Measurements from ENCODE around the gene MYO18A.
A peak's percentile ranks its signal among the peaks of the same experiment; 100 is the strongest.
"Not testable (repeated sequence)": the region's sequence is repeated elsewhere in the genome, so short reads cannot be mapped to it uniquely, and the experiment has no call there.

MYO18A gene

DNA sequence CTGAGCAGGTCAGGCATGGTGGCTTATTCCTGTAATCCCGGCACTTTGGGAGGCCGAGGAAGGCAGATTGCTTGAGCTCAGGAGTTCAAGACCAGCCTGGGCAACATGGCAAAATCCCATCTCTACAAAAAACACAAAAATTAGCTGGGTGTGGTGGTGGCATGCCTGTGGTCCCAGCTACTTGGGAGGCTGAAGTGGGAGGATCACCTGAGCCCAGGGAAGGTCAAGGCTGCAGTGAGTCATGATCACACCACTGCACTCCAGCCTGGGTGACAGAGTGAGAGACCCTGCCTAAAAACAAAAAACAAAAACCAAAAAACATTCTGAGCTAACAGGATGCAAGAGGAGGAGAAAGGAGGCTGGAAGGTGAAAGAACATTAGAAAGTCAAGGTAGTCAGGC lies 33.0 kb downstream of the MYO18A start:
- not testable (repeated sequence) for DNase-seq

DNA sequence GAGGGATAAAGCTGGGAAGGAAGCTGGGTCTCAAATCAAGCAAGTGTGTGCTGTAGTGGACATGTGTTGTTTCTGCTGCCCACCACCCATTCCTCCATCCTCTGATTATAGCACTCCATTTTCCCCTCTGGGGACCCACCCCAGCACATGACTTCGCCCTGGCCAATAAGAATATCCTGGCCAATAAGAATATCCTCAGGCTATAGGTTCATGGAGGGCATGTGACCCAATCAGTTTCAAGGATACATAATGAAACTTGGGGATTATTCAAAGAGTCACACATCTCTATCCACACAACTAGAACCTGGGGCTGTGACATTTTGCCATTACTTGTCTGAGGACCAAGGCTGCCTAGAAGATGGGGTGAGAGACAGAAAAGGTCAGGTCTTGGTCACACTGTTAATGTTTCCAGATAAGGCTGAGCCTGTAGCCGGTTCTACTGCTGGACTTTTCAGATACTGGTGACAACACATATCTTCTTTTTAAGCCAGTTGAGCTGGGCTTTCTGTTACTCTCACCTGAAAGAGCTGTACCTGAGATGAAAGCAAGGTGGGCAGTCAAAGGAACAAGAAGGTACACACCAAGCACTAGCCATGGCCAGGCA lies 33.7 kb downstream of the MYO18A start:
- DNase-seq: no peak

DNA sequence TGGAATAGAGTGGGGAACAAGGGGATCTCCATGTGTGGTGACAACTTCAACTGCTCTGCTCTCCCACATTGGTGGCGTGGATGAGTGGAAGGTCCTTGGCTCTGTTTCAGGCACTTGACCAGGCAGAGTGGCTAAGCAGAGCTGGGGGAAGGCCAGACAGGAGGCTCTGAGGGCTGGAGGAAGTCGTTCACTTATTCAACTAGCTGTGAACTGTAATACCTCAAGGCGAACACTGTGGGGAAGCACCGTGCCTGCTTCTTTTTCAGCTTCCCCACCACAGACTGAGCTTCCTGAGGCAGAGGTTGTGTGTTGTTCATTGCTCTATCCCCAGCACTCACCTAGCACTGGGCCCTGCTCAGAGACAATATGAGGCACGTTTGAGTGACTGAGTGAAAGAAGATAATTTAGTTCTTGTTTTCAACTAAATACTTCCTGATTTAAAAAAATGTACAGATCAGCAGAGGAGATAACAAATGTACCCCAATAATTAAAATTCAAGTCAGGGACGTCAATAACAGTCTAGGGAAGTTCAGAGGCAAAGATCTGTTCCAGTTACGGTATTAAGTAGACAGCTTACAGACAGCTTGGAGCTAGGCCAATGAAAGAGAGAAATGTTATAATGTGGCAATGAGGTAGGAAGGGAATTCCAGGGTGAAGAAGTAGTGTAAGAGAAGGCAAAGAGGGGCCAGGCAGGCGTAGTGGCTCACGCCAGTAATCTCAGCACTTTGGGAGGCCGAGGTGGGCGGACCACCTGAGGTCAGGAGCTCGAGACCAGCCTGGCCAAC lies 34.7 kb downstream of the MYO18A start:
- DNase-seq: peak; percentile 65

DNA sequence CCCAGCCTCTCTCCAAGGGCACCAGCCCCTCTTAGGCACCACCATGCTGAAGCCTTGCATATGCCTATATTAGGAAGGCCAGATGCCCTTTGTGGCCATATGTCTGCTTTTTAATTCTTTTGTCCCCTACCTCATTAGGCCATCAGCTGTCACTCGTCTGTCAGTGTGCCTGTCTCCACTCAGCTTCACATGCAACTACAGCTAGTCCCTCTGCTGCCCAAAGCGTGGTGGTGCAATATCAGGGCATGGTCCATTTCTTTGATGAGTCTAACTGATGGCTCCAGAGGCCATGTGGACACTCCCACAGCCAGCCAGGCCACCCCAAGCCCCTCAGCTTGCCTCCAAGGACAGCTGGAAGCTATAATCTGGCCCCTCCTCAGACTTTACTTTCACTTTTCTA lies 36.3 kb downstream of the MYO18A start:
- DNase-seq: no peak

DNA sequence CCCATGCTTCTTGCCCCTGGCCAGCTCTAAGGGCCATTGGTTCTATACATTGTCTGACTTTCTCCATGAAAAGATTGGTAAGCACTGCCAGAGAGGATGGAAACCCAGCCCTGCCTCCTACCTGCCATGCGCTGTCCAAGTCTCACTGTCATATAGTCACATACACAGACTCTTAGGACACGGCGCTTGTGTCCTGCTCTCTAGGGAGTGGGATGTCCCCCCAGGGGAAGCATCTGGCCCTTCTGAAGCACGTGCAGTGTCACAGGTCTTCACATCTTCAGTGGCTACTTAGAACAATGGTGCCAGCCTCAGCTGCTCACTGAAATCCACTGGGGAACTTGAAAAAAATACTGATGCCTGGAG lies 38.7 kb downstream of the MYO18A start:
- DNase-seq: no peak

DNA sequence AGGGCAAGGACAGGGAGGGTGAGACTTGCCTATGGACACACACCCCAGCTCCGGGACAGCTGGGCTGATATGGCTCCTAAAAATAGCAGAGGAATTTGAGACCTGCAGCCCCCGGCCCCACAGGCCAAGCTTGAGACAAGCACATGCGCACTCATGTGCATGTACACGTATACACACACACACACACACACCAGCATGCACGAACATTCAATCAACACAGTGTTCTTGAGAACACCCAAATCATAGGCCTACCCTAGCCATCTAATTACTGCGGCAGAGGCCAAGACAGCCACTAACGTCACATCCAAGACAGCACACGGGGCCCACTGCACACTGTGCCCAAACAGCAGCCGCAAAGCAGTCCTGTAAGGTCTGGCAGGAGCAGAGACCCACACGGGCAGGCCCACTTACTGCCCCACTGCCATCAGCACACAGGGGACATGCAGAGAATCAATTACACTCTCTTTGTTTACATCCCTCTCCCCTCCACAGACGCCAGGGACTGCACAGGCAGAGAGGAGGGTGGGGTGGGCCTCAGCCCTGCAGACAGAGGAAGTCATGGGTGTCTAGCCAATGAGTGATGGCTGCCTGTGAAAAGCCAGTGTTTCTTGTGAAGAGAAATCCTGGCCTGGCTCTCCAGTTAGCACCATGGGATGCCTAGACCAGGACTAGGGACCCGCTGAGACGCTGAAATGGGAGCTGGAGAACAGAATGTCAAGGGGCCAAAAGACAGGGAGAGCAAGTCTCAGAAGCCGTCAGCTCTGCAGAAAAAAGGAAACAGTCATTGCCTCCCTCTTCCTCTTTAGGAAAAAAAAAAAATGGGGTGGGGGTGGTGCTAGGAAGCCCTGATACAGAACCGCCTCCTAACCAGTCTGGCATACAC lies 39.3 kb downstream of the MYO18A start:
- DNase-seq: peak; percentile 38

DNA sequence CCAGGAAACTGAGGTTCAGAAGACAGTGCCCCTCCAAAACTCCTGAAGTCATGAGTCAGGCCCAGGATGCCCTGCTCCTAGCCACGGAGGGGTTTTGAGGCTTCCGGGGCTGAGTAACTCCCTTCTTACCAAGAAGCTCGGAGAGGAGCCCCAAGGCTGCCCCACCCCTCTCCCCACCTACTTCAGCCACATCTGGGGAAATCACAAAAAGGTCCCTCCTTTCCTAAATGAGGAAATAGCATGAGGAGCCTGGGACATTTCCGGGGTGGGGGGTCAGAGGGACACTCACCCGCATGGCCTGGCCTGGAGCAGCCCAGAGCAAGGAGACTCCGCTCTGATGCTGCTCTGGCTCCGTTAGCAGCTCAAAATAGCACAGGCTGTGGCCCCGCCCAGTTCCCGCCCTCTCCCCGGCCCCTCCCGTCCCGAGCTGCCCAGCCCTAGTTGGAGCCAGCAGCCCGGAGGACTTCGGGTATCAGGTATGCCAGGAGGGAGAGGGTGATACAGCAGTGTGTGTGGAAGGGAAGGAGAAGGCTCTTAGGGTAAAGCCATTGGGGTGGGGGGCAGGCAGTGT lies 40.1 kb downstream of the MYO18A start:
- DNase-seq: peak; percentile 78

DNA sequence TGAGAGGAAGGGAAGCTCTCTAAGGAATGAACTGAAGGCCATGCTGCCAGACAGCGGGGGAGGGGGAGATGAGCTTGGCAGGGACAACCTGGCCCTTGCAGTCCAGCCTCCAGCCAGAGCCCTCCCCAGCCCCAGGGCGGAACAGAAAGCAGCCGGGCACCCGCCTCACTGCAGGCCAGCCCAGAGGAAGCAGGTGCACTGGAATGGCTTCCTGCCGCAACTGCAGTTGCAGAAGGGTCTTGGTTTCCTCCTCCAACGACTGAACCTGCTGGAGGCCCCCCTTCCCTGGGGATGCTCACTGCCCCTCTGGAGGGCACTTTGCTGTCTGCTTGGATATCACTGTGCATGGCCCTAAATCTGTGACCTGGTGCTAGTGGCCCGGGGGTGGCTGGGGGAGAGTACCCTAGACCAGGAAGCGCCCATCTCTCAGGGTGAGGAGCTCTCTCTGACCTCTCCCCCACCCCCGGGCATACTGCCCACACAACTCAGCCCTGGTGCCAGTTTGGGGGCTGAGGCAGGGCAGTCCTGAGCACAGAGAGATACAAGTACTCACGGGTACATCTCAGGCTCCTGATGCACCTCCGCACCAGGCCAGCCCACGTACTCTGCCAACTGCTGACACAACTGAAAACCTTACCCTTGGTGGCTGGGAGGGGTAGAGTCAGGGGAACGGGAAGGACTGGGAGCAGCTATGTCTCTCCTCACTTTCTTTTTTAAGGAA lies 41.1 kb downstream of the MYO18A start:
- DNase-seq: peak; percentile 42

DNA sequence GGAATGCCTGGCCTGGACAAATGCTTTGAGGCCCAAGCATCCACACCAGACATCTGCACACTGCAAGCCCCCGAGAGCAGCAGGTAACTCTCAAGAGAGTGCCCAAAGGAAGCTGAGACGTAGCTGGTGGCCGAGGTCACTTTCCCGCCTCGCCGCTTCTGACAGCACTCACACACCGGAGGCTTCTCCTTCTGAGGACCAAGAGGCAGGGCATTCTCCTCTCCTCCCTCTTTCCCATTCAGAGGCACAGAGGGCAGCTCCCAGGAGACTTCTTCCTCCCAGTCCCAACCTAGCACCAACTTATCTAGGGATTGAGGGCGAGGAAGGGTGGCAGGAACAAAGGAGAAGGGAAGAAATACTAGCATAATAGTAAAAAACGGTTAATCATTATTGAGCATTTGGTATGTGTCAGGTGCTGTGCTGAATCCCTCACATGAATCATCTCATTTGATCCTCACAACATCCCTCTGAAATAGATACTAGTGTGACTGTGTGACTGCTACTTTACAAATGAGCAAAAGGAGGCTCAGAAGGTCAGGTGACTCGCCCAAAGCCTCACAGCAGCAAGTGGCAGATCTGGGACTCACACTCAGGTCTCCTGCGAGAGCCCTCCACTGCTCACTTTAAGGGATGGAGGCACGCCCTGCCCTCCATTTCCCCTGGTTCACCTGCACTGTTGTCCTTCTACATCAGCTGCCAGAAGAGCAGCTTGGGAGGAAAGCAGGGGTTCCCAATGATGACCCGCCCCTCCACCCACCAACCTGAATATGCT lies 41.8 kb downstream of the MYO18A start:
- peak; percentile 62 for DNase-seq

DNA sequence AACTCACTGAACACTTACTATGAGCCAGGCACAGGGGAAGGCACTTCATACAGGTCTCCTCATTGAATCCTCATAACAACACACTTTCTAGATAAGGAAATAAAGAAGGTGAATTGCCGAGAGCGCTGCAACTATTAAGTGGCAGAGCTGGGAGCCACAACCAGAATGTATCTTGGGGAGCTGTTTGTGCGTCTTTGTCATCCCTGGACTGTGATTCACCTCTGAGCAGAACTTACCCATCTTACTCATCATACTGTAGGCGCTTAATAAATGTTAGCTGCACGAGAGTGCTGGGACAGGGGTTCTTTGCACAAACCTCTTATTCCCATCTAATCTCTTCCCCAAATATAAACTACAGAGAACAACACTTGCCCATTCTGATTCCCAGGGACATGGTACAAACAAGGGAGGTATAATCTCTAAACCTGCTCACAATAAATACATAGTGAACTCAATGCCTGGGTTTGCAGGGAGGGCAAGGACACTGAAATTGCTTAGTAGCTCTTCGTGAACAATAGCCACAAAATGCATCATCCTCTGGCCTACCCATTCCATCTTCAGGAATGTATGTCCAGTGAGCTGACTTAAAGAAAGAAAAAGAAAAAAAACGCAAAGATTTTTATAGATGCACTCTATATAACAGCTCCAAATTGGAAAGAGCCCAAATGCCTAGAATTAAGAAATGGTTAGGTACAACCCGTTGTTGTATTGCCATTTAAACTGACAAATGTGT lies 43.0 kb downstream of the MYO18A start:
- no peak for DNase-seq

DNA sequence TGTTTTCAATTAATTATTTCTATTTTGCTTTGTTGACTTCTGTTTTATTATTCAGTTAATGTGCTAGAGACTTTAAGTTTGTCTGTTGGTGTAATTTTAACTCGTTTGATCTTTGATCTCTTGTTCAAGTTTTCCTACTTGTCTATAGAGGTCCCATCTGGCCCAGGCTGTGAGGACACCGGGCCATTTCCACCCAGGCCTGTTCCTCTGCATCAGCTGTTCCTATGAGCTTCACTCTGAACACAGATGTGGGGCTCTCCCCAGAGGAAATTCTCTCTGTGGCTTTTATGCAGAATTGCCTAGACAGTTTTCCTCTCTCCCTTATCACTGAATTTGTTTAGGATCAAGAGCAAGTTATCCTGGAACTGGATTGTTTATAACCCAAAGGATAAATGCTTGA lies 44.7 kb downstream of the MYO18A start:
- DNase-seq: no peak

DNA sequence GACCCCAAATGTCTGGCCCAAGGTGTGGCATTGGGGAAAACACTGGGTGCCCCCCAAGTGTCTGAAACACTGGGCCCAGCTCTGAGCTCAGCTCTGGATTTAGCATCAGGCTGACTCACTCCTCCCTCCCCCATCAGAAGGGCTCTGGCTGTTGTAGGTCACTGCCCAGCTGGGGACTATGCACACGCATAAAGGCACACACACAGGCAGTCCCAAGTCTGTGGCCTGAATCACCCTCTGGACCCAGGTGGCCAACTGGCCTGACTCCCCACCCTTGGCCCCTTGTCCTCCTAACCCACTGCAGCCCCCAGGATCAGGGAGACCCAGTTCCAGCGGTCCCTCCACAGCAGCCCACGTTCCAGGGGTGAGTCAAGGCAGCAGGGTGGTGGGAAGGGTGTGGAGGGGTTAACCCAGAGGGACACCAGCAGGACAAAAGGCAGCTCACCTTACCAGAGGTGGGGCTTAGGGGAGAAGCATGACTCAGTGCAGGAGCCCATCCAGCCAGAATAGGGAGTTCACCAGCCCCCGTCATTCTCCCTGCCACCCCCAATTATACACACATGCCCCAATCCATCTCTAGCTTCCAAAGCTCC lies 47.0 kb downstream of the MYO18A start:
- no peak for DNase-seq

DNA sequence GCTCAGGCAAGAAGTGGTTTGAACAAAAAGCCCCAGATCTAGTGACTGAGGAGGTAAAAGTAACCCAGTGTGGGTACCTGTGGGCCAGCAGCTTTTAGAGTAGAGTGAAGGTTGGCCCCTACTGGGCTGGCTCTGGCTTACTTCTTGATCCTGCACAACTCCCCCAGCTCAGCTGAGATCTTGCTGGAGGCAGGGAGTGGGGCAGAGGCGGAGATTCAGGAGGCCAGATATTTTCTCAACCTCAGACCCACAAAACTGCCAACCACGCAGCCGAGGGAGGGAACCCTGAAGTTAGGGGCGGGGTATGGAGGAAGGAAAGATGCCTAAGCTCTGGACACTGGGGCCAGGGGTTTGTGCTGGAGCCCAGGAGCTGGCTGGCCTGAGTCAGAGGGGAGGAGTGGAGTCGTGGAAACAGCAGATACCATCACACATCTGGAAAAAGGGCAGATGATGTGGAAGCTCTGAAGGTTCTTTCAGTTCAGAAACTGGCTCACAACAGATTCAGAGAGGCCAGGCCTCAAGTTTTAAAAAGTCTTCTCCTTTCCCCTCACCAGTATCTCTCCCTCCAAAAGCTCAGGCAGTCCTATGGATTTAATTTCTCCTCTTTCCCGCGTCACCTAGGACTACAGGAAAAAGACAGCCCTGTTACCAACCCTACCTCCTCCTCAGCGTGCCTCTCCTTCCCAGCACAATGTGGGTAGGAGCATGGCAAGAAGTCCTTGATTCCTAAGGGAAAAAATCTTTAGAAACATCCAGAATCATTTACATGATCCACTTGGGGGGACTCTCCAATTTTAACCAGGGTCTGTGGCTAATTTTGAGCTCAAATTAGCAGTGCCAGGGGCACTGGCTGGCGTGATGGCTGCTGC lies 48.1 kb downstream of the MYO18A start:
- DNase-seq: no peak

DNA sequence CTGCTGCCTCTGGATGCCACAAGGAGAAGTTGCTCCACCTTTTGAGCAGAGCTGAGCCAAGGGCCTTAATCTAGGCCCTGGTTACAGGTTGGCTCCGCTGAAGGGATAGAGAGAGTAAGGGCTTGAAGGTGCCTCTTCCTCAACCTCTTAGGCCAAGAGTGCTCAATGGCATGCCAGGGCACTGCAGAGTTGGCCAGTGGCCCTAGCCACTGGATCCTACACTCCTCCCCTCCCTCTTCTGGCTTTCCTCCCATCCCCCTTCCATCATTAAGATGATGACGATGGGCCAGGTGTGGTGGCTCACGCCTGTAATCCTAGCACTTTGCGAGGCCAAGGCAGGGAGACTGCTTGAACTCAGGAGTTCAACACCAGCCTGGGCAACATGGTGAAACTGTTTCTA lies 50.5 kb downstream of the MYO18A start:
- DNase-seq: no peak

DNA sequence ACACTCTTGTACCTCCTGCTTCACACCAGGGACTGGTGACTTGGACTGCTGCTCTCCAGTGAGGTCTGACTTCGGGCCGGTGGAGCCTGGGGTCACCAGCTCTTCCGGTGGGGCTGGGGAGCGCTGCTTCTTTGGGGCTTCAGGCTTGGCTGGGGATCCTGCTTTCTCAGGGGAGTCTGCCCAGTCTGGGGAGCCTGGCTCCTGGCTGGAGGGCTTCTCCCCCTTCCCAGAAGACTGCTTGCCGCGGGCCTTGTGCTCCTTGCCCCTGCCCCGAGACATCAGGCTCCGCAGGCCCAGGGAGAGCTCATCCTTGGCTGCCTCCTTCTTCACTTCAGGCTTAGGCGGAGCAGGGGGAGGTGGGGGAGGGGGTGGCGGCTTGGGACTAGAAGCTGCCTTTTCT lies 52.4 kb downstream of the MYO18A start:
- DNase-seq: no peak

DNA sequence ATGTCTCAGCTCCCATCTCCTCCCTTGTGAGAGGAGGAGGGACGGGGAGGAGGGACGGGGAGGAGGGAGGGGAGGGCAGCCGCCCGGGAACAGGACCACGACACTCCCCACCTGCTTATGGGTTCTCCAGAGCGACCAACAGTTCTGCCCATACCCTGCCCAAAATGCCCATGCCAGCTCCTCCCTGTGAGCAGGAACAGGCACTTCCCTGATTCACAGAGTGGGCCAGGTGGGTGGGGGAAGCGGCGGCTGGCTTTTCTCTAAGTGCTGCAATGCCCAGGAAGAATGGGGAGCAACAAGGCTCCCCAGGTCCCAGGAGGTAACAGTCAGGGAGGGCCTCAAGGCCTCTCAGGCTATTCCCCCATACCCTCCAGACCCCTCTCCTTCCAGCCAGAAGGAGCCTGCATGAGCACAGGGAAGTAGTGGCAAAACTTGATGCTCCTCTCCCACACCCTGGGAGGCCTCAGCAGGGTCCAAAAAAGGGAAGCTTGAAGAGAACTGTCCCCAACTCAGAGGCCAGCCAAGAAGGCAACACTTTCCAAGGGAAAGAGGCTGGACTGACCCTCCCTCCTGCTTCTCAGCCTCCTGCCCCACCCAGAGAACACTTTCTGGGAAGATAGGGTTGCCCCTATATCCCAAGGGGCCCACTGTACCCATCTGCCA lies 53.8 kb downstream of the MYO18A start:
- no peak for DNase-seq

DNA sequence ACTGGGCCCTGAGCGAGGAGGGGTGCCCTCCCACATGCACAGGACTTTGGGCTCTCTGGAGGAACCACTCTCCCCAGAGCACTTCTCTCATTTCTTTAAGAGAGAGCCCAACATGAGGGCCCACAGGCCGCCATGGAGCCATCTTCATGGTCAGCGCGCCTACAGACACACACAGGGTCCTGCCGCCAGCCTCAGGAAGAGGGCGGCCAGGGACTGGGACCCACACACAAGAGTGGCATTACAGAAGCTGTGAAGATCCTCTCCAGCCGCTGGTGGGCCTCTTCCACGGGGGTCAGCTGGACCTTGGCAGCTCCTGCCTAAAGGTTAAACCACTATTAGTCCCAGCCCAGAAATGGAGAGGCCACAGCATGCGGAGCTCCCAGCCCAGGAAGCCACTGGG lies 54.5 kb downstream of the MYO18A start:
- DNase-seq: no peak

DNA sequence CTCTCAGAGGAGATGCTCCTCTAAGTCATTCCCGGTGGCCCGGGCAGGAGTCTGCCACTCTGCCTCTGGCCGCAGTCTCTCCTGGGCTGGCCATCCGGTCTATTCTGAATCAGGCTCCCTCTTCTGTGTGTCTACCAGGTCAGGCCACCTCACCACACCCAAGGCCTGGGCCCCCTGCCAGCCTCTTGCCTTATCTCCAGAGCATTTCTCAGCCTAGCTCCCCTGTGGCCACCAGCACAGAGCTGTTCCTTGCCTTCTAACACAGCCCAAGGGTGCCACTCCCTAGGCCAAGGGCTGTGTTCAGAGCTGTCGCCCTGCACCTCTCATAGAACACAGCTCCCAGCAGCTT lies 55.3 kb downstream of the MYO18A start:
- no peak for DNase-seq

Measured in stimulated activated CD4-positive, alpha-beta T cell treated with anti-CD3 and anti-CD28 coated beads, Interleukin-4, amount 100 ng/mL, for 1 hour (primary cell).